AG09309 (cell line): ENCODE data around the gene SPIRE2.
A peak's percentile ranks its signal among the peaks of the same experiment; 100 is the strongest.
"Not testable (repeated sequence)": the region's sequence is repeated elsewhere in the genome, so short reads cannot be mapped to it uniquely, and the experiment has no call there.

Experiments used
- DNase-seq: peaks from one replicate; pipeline ENCODE4 v3.0.0-alpha.2; 2010; ENCODE audit warnings: low read depth
- H3K4me3 ChIP-seq: 2 replicates; pipeline ENCODE4 v1.5.1; 2011; ENCODE audit warnings: mild to moderate bottlenecking, low read depth, low read length, moderate library complexity; ENCODE audit not compliant: control insufficient read depth
- CTCF ChIP-seq: IDR thresholded peaks from 2 replicates; pipeline ENCODE4 v1.5.1; 2011; ENCODE audit warnings: mild to moderate bottlenecking, low read depth, low read length, inconsistent platforms; ENCODE audit not compliant: insufficient read depth, control insufficient read depth; ENCODE audit errors: missing control alignments

The SPIRE2 gene

GRCh38 chr16:89828199-89828869, at the start of gene SPIRE2:
TSS of gene SPIRE2 (plus strand) at chr16:89828475. CDS start at chr16:89828551, 76 bp downstream.
- peak within 1 kb of the TSS; percentile 52 for H3K4me3 ChIP-seq
- TF ChIP-seq CTCF = no peak
- DNase-seq = peak; percentile 21

- no peak overlapping the region for H3K4me3 ChIP-seq
- no peak for TF ChIP-seq CTCF
- DNase-seq = no peak
Observed at GRCh38 chr16:89779231-89779908, 48.9 kb upstream of the SPIRE2 start.

GRCh38 chr16:89779909-89780305, 48.4 kb upstream of the SPIRE2 start:
- DNase-seq = no peak
- no peak for TF ChIP-seq CTCF
- H3K4me3 ChIP-seq = no peak overlapping the region

- no peak for DNase-seq
- H3K4me3 ChIP-seq = no peak overlapping the region
- no peak for TF ChIP-seq CTCF
Observed at GRCh38 chr16:89782489-89782888, 45.8 kb upstream of the SPIRE2 start.

GRCh38 chr16:89783952-89784351, 44.3 kb upstream of the SPIRE2 start:
- not testable (repeated sequence) for H3K4me3 ChIP-seq, DNase-seq

- H3K4me3 ChIP-seq = no peak overlapping the region
- no peak for TF ChIP-seq CTCF
- DNase-seq = no peak
Observed at GRCh38 chr16:89784406-89784805, 43.9 kb upstream of the SPIRE2 start.

GRCh38 chr16:89785523-89786155, 42.6 kb upstream of the SPIRE2 start:
- H3K4me3 ChIP-seq = no peak overlapping the region
- no peak for DNase-seq
- TF ChIP-seq CTCF = no peak
